HG03460 (cell line): ENCODE measurements around the gene KAZALD1.

Source experiments
- ATAC-seq: cut with Tn5 transposase; IDR thresholded peaks from one replicate; pipeline ENCODE4 v1.9.1; 2021; ENCODE audit not compliant: unreplicated experiment

KAZALD1 gene

DNA sequence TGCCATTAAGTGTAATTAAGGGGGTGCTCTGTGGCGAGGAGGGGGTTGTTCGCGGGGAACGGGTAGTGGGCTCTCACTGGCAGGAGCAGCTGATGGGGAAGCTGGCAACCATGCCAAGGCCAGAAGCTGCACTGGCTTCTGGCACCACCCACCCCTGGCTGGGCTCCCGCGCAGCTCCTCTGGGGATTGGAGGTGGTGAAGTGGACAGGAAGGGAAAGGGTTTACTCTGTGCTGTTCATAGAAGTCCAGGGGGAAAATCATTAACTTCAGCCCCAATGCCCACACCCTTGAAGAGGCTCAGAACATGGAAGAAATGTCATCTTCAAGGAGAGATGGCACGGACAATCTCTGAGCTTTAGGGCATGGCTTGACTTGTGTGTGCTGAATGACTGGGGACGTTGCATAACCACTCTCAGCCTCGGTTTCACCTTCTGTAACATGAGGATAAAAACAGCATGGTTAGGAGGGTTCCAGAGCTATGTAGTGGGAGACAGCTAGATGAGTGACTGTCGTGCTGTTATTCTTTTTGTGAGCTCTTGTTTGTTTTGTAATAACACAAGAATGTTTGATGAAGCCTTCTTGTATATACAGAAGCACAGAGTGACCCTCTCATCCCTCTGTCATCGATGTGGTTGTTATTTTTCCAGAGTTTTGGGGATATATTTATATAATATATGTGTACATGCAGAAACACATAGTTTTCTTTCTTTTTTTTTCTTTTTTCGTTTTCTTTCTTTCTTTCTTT is 29.9 kb downstream of the KAZALD1 start:
- no peak for ATAC-seq

- no peak for ATAC-seq
These were observed 31.1 kb downstream of the KAZALD1 start for GRCh38 chr10:101092881-101093354.

DNA sequence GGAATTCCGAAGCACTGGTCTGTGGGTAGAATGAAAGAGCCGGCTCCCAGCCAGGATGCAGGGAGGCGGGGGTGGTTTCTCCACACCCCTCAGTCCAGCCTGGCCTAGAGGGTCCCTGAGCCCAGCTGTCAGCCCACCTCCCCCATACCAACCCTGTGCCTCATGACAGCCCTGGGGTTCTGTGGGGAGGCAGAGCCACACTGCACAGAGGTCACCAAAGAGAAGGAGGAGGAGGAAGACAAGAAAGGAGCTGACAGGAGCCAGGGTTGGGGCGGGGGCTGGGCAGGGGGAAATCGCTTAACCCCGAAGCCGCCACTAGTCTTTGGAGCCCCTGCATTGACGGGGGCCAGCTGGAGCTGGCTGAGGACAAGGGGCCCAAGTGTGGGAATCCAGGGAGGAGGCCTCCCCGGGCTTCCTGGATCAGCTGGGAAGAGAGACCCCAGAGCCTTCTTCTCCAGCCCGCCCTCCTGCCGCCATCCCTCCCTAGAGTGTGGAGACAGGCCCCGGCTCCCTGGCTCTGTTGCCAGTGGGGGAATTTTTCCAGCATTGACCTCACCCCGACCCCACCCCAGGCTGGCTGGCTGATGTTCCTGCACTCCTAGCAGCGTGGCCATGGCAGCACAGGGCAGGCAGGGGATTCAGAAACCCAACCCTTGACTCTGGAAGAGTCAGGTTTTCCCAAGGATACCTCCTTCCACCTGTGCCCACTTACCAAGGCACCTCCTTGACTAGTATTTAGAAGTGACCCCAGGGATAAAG is 32.5 kb downstream of the KAZALD1 start:
- ATAC-seq = no peak

DNA sequence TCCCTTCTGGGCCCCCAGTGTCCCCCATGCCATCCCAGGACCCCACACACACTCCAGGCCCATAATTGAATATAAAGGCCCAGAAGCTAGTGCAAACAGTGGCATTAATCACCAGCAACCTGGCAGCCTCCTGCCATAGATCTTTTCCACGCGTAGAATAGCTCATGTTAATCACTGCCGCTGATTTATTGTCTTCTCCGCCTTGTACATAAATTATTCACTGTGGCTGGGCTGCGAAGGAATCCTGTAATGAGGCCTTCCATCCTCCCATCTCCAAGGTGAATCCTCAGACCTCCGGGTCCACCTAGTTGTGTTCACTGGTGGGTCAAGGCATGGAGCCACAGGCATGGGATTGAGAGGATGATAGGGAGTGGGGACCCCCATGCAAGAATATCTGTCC is 33.2 kb downstream of the KAZALD1 start:
- no peak for ATAC-seq

- peak; percentile 81 for ATAC-seq
These were observed 33.9 kb downstream of the KAZALD1 start for GRCh38 chr10:101095550-101096213.

DNA sequence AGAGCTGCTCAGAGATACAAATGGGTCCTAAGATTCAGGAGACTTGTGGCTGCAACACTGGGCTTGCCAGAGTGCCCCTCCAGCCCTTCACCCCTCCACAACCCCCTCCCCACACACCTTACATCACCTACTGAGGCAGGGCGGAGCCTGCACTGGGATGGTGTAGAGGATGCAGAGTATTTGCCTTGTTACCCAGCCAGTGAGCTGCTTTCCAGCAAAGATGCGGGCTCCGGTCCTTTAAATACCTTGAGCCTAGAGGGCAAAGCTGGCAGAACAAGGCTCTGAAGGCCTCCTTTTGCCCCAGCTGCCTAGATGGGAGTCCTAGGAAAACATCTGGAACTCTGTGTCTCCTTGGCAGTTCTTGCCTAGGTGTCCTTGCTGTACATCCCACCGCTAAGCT is 34.6 kb downstream of the KAZALD1 start:
- ATAC-seq = no peak

DNA sequence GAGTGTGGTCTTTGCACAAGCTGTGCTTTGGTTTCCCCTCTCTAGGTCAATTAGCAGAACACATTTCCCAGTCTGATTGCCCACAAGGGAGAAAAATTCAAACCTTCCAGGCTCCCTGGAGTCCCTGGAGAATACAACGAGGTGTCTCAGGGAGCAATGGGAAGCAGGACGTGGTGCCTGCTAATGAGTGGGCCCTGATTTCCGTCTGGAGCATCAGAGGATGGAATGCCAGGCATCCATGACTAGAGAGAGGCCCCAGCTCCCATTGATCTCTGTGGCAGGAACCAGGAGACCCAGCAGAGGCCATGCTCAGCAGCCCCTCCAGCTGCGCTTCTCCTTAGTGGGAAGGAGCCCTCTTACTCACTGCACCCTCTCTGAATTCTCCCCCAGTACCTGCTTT is 36.1 kb downstream of the KAZALD1 start:
- ATAC-seq = no peak

GRCh38 chr10:101099901-101100300 is 38.1 kb downstream of the KAZALD1 start:
- no peak for ATAC-seq

DNA sequence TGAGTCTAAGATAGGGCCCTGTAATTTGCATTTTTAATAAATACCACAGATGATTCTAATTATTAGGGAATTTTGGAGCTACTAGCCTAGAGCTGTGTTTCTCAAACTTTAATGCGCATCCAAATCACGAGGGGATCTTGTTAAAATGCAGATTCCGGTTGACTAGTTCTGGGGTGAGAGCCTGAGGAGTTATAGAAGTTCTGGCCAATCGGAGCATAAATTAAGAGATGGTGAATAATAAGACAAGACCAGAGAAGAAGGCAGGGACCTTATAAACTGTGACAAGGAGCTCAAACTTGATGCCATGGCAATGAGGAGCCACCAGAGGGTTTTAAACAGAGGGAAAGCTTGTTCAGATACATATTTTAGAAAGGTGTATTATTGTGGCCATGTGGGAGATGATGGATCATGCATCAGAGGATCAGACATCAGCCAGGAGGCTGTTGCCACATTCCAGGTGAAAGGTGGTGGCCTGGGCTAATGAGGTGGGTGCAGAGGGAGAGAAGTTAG is 39.6 kb downstream of the KAZALD1 start:
- ATAC-seq = no peak

DNA sequence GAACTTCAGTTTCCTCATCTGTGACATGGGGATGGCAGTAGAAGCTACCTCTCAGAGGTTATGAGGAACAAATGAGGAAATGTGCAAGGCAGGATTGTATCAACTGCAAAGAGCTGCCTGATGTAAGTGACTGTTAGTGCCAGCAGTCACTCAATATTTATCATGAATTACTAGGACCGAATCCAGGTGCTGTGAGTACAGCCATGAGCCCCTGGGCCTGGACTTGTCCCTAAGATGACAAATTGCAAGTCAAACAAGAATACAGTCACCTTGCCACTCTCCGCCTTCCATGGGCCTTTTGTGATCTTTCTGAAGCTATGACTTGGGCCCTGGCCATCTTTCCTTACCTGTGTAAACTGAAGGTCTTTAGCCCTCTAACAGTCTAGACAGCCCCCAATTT is 41.6 kb downstream of the KAZALD1 start:
- ATAC-seq = no peak

DNA sequence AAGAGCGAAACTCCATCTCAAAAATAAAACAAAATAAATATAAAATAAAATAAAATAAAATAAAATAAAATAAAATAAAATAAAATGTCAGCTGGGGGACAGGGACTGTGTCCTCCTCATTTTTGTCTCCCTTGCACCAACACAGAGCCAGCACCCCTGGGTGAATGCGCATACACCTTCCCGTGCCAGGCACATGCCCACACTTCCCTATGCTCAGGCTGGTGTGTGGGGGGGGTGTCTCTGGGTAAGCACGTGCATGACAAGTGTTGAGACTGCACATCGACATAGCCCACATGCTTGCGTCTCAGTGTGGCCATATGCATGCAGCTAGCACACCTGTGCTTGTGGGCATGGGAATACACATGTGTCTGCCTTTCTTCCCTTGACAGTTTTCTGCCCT is 44.6 kb downstream of the KAZALD1 start:
- no peak for ATAC-seq

GRCh38 chr10:101107771-101108170 is 46.0 kb downstream of the KAZALD1 start:
- ATAC-seq = no peak

DNA sequence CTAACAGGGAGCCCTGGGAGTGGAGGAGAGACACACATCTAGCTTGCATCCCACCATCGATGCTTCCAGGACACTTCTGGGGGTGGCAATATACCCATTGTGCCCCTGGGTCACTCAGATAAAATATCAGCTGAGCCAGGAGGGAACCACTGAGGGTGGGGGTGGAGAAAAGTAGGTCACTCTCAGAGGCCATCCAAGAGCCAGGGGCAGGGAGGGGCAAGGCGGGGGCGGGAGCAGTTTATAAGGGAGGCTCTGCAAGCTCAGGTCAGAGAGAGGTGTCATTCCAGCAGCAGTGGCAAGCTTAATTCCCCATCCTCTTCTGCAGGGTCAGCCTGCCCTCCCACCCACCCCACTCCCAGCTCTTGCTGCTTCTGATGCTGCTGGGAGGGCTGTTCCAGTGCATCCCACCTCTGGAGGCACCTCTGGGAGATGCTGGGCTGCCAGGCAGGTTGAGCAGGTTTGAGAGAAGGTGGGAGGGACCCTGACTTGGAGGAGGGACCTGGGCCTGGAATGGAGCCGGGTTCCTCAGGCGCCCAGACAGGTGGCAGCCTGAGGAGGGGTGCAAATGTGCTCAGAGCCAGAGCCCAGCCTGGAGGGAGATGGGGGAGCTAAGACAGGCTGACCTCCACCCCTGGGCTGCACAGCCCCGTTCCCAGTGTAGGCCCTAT is 49.2 kb downstream of the KAZALD1 start:
- no peak for ATAC-seq

DNA sequence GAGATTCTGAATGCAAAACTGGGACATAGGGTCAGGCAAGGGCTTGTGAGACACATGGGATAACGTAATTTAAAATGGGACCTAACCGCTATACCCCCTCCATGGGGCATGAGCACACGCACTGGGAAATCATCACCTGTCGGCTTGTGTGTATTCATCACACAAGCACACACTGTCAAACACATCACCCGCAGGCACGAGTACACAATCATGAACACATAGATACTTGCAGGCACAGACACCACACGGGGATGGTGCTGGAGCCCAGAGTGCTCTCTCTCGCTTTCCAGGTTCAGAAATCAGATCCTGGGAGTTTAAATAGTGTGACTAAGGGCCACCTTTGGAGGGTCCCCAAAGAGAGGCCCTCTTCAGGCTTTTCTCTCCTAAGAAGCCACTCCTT is 49.8 kb downstream of the KAZALD1 start:
- ATAC-seq = no peak

- ATAC-seq = no peak
These were observed 51.2 kb downstream of the KAZALD1 start for GRCh38 chr10:101112799-101113594.

- ATAC-seq = no peak
These were observed 52.2 kb downstream of the KAZALD1 start for GRCh38 chr10:101113890-101114403.

DNA sequence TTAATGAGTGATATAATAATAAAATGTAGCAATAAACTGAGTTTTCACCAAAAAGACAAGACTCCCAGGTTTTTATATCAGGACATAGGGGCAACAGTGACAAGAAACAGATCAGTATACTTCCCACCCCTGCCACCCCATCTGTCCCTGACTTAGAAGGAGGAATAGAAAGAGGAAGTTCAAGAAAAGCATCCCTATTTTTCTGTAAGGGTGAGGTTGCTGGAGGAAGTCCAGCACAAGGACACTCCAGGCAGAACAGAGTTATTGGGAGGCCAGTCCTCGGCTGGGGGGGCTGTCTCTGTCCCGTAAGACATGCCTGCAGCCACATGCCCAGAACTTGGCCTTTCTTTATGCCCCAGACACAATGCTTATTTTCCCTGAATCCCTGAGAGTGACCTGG is 52.9 kb downstream of the KAZALD1 start:
- ATAC-seq = no peak
